ENCODE results near the gene UBASH3A.
"Not testable (repeated sequence)": the region's sequence is repeated elsewhere in the genome, so short reads cannot be mapped to it uniquely, and the experiment has no call there.

UBASH3A gene

GRCh38 chr21:42454786-42455185 is 51.1 kb downstream of the UBASH3A start:
- DNase-seq, result no peak

- no peak for DNase-seq
Observed at GRCh38 chr21:42455196-42455595, 51.5 kb downstream of the UBASH3A start.

- DNase-seq, result no peak
Observed at GRCh38 chr21:42455754-42456440, 52.2 kb downstream of the UBASH3A start.

- DNase-seq, result no peak
Observed at GRCh38 chr21:42456457-42456856, 52.8 kb downstream of the UBASH3A start.

- DNase-seq, result no peak
Observed at GRCh38 chr21:42459082-42459460, 55.4 kb downstream of the UBASH3A start.

GRCh38 chr21:42459546-42460215 is 56.0 kb downstream of the UBASH3A start:
- DNase-seq, result no peak

GRCh38 chr21:42460391-42461184 is 56.9 kb downstream of the UBASH3A start:
- no peak for DNase-seq

- DNase-seq, result no peak
Observed at GRCh38 chr21:42461185-42461520, 57.5 kb downstream of the UBASH3A start.

GRCh38 chr21:42461881-42462877 is 58.5 kb downstream of the UBASH3A start:
- DNase-seq, result no peak

- DNase-seq, result no peak
Observed at GRCh38 chr21:42463861-42464515, 60.3 kb downstream of the UBASH3A start.

- DNase-seq, result no peak
Observed at GRCh38 chr21:42465008-42465802, 61.5 kb downstream of the UBASH3A start.

- no peak for DNase-seq
Observed at GRCh38 chr21:42465803-42466127, 62.1 kb downstream of the UBASH3A start.

GRCh38 chr21:42466700-42467099 is 63.0 kb downstream of the UBASH3A start:
- DNase-seq, result no peak

- DNase-seq, result no peak
Observed at GRCh38 chr21:42467140-42467983, 63.7 kb downstream of the UBASH3A start.

GRCh38 chr21:42468491-42469131 is 64.9 kb downstream of the UBASH3A start:
- no peak for DNase-seq

- no peak for DNase-seq
Observed at GRCh38 chr21:42469272-42469671, 65.6 kb downstream of the UBASH3A start.

- DNase-seq, result not testable (repeated sequence)
Observed at GRCh38 chr21:42469726-42470125, 66.0 kb downstream of the UBASH3A start.

- DNase-seq, result no peak
Observed at GRCh38 chr21:42471206-42471605, 67.5 kb downstream of the UBASH3A start.

- DNase-seq, result no peak
Observed at GRCh38 chr21:42471716-42472330, 68.1 kb downstream of the UBASH3A start.

- DNase-seq, result no peak
Observed at GRCh38 chr21:42472521-42472920, 68.8 kb downstream of the UBASH3A start.
